Fibroblast of the conjunctiva (primary cell): ENCODE measurements around the gene RHOV.
"Not testable (repeated sequence)": the region's sequence is repeated elsewhere in the genome, so short reads cannot be mapped to it uniquely, and the experiment has no call there.

Experiments used
- DNase-seq: peaks from one replicate; pipeline ENCODE4 v3.0.0-alpha.2; 2010; ENCODE audit warnings: low read depth

RHOV gene

GRCh38 chr15:40872791-40873693 is 992 bp downstream of the RHOV start:
- no peak for DNase-seq

DNA sequence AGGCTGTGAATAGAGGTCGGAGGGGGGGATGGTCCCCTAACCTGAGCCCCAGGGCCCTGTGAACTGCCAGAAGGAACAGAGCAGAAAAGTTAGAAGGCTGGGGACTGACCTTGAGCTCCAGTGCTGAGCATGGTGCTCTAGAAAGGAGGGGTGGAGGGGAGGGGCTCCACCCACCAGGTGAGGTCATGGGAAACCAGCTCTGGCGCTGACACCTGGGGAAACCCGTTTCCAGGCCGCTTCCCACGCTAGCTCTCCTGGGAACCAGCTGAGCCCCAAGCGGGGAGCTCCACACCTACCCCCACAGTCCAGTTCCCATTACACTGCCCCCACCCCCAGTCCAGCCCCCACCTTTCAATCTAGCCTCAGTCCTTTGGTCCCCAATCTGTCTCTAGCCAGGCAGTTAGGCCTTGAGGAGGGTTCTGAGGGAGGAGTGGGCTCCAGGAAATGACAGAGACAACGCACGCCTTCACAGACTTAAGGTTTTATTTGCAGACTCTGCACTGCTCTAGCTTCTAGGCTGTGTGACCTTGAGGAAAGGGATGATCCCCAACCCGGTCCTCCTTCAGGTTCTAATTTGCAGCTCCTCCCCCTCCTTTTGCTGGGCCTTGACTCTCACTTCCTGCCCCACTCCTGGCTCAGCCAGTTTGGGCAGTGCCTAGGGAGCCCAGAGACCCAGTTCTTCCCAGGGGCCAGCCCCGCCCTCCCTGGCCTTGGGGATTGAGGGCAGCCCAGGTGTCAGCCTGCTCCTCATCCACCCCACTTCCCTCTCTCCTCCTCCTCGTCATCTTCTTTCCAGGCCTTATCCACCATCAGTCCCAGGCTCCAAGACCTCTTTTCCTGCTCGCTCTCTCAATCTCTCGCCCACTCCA is 2.1 kb downstream of the RHOV start:
- DNase-seq: no peak

DNA sequence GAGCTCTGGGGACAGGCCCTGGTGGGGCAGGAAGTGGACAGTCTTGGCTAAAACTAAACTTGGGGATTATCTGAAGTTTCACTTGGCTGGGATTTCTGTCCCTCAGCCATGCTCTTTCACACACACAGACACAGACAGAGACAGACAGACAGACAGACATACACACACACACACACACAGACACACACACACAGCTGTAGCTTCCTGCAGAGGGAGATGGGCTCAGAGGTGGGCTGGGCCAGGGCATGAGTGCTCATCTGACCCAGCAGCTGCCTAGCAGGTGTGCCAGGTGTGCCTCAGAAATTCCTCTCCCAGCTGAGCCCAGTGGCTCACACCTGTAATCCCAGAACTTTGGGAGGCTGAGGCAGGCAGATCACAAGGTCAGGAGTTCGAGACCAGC is 3.3 kb downstream of the RHOV start:
- no peak for DNase-seq

DNA sequence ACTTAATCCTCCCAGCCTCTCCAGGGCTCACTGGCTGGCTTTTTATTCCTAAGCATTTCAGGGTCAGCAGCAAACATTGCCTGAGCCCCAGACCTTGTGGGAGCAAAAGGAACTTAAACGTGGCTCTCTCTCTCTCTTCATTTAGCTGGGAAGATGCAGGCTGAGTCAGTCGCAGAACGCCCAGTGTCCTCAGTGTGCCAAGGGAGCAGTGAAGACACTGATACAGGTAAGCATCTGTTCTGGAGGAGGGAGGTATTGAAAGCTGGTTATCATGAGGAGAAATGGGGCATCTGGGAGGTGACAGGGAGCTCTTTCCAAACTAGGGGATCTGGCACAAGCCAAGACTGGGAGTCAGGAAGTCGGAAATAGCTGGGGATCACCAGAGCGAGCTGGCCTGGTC is 4.3 kb downstream of the RHOV start:
- no peak for DNase-seq

GRCh38 chr15:40867199-40867598 is 6.8 kb downstream of the RHOV start:
- DNase-seq: no peak

- DNase-seq: no peak
These were observed 10.3 kb downstream of the RHOV start for GRCh38 chr15:40863660-40864270.

- DNase-seq: not testable (repeated sequence)
These were observed 12.9 kb downstream of the RHOV start for GRCh38 chr15:40861147-40861546.

GRCh38 chr15:40859206-40859851 is 14.7 kb downstream of the RHOV start:
- peak; percentile 38 for DNase-seq

DNA sequence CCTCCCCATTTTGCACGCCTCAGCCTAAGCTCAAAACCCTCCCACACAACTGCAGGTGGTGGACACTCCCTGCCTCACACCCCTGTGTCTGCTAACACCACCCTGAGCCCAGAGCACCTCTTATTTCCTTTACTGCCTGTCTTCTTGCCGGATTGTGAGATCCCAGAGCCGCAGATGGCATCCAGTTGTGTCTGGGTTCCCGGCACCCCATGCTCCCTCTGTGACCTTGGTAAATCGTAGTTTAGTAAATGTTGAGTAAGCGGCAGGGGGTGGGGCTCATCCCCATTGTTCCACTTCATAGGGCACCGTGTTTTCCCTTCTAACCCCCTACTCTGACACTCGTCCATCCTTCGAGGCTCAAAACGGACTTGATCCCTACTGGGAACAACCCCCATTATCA is 15.3 kb downstream of the RHOV start:
- DNase-seq: no peak

- DNase-seq: peak; percentile 21
These were observed 16.3 kb downstream of the RHOV start for GRCh38 chr15:40857601-40858341.

DNA sequence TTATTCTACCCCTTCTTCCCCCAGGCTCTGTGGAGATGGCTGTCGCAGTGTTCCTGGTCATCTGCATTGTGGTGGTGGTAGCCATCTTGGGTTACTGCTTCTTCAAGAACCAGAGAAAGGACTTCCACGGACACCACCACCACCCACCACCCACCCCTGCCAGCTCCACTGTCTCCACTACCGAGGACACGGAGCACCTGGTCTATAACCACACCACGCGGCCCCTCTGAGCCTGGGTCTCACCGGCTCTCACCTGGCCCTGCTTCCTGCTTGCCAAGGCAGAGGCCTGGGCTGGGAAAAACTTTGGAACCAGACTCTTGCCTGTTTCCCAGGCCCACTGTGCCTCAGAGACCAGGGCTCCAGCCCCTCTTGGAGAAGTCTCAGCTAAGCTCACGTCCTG is 17.3 kb downstream of the RHOV start:
- no peak for DNase-seq

DNA sequence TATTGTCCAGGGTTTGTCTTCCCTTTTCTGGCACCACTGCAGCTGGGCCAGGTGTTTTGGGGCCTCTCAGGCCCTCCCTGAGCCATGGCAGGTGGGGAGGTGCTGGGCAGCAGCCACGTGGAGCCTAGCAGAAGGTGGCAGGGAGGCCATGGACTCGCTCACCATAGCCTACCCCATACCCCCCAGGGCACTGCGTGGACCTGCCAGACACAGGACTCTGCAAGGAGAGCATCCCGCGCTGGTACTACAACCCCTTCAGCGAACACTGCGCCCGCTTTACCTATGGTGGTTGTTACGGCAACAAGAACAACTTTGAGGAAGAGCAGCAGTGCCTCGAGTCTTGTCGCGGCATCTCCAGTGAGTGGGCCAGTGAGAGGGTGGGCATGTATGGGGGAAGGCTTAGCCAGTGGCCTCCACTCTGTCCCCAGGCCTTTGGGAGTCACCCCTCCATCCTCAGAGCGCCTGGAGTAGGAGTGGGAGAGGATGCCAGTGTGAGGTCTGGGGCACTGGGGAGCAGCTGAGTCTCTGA is 18.3 kb downstream of the RHOV start:
- DNase-seq: no peak

GRCh38 chr15:40854161-40854560 is 19.9 kb downstream of the RHOV start:
- no peak for DNase-seq

GRCh38 chr15:40853241-40853890 is 20.7 kb downstream of the RHOV start:
- no peak for DNase-seq

DNA sequence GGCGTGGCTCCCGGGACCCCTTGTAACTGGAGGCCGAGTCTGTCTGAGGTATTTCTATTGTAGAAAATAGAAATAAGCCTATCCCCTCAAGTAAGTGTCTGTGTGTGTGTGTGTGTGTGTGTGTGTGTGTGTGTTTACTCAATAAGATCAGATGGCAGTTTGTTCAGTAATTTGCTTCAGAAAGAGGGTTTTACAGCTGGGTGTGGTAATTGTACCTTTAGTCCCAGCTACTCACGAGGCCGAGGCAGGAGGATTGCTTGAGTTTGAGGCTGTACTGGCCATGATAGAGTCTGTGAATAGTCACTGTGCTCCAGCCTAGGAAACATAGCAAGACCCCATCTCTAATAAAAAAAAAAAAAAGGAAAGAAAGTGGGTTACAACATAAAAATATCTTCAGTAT is 21.5 kb downstream of the RHOV start:
- DNase-seq: no peak

GRCh38 chr15:40850576-40851112 is 23.4 kb downstream of the RHOV start:
- DNase-seq: no peak

GRCh38 chr15:40847223-40847961 is 26.6 kb downstream of the RHOV start:
- no peak for DNase-seq

DNA sequence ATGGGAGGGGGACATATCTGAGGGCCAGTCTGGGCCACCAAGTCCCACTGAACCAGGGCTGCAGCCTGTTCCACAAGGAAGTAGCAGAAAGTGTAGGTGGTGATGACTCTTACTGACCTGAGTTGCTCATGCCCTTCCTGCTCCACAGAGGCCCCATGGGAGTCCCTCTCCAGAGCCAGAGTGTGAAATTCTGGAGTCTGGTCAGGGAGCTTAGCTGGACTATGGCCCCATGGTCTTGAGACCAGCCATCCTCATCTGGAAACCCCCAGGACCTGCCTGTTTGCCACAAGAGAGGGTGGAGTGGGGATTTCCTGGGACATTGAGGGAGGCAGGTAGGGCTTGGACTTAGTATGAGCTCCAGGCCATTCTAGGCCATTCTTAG is 27.2 kb downstream of the RHOV start:
- no peak for DNase-seq

GRCh38 chr15:40845511-40846284 is 28.3 kb downstream of the RHOV start:
- no peak for DNase-seq
